ENCODE results near the gene FBXL7. TPM values are rescaled to one million over a fixed set of nuclear protein-coding genes. Genes with fewer than 3 reads are reported as not detected.
"Not testable (repeated sequence)": the region's sequence is repeated elsewhere in the genome, so short reads cannot be mapped to it uniquely, and the experiment has no call there.

Gene FBXL7
- polyA plus RNA-seq, 3 donors: 23.9 to 29.1 (median 28.1) TPM

DNA sequence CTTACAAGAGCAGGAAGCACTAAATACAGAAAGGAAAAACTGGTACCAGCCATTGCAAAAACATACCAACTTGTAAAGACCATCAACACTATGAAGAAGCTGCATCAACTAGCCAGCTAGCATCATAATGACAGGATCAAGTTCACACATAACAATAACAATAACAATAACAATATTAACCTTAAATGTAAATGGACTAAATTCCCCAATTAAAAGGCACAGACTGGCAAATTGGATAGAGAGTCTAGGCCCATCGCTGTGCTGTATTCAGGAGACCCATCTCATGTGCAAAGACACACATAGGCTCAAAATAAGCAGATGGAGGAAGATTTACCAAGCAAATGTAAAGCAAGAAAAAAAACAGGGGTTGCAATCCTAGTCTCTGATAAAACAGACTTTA, 372.3 kb downstream of the FBXL7 start:
- DNase-seq (ENCODE audit: extremely low read depth in 1 of 11, low read depth in 9 of 11, low spot score in 4 of 11): not testable (repeated sequence)

DNA sequence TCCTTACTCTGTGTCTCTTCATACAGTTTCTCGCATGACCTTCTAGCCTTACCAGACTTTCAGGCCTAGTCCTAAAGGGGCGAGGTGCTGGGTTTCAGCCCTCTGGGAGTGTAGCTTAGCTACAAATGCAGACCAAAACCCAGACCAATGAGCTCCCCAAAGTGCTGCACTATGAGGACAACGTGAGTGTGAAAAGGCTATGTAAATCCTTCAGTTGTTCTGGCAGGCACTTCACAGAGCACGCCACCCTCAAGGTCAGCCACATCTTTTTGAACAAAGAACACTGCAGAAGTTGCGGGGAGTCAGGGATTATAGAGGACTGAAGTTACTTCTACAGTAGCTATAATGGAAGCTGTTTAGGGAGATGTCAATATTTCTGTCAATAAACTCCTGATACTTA, 377.9 kb downstream of the FBXL7 start:
- DNase-seq (ENCODE audit: extremely low read depth in 1 of 11, low read depth in 9 of 11, low spot score in 4 of 11): no peak

DNA sequence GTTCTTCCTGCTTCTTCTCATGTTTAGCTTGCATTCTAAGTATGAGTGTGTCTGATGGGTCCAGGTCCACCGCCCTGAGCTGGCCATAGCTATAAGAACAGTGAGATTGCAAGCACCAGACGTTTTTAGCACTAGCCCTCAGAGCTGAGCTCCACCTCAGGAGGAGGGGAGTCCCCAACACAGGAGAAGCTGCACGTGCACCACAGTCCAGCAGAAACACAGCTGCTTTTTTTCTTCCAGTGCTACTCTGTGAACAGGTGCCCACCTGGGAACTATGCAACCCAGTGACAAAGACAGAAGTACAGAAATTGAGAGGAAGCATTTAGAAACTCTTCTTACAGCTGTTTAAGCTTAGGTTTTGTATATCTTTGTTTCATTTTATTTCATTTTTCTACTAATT, 380.2 kb downstream of the FBXL7 start:
- DNase-seq (ENCODE audit: extremely low read depth in 1 of 11, low read depth in 9 of 11, low spot score in 4 of 11): no peak

DNA sequence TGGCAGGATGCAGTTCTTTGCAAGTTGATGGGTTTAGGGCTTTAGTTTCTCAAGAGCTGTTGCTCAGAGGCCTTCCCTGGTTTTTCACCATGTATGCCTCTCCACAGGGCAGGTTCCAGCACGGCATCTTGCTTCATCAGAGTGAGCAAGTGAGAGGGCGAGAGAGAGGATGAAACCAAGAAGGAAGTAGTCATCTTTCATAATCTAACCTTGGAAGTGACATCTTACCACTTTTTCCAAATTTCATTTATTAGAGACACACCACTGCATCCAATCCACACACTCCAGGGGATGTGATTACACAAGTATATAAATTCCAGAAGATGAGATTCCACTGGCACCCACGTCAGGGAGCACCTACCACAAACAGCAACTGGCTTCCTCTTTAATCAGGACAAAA, 385.2 kb downstream of the FBXL7 start:
- DNase-seq (ENCODE audit: extremely low read depth in 1 of 11, low read depth in 9 of 11, low spot score in 4 of 11): no peak

DNA sequence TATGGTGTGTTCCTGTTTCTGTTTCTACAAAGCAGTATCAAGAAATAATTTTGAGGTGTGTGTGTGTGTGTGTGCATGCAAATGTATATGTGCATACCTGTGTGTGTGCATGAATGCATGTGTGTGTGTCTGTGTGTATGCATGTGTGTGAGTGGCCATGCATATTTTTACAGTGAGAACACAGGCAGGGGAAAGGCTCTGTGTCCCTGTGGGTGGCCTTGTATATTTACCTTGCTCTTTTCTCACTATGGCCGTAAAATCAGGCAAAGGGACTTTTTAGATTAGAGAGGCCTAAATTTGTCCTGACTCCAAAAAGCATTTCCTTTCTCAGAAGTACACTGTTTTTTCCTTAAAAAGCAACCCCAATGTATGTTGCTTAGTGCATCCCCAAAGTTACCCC, 386.2 kb downstream of the FBXL7 start:
- DNase-seq (ENCODE audit: extremely low read depth in 1 of 11, low read depth in 9 of 11, low spot score in 4 of 11): no peak

DNA sequence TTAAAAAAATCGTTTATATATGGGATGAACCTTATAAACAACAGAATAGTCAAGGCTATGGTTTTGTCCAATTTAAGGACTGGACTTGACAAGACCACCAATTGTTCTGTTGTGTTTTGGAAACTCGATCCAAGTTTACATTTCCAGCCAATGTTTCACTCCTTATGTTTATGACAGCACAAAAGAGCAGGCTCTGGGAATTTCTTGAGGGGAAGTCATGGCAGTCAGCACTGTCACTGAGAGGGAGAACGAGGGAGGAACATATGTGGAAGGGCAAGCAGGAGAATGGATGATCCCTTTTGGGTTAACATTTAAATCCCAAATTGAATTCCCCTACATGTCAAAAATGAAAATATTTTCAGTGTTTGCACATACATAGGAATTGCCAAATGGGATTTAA, 387.1 kb downstream of the FBXL7 start:
- no peak for DNase-seq (ENCODE audit: extremely low read depth in 1 of 11, low read depth in 9 of 11, low spot score in 4 of 11)

DNA sequence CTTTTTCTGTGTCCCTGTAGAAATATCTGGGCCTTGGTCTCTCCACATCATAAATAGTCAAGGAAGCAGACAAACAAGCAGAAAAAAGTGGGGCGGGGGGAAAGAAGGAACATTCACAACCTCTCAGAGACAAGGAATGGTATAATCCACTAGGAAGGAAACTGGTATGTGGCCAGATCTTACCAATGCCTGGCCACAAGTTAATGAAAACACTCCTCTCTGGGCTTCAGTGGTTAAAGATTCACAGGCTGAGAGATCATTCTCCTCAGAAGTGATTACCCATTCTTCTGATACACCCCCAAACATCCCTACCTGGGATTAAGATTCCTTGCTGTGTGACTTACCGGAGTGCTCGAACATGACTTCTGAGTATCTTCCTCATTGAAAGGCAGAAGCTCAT, 389.0 kb downstream of the FBXL7 start:
- DNase-seq (ENCODE audit: extremely low read depth in 1 of 11, low read depth in 9 of 11, low spot score in 4 of 11): no peak

DNA sequence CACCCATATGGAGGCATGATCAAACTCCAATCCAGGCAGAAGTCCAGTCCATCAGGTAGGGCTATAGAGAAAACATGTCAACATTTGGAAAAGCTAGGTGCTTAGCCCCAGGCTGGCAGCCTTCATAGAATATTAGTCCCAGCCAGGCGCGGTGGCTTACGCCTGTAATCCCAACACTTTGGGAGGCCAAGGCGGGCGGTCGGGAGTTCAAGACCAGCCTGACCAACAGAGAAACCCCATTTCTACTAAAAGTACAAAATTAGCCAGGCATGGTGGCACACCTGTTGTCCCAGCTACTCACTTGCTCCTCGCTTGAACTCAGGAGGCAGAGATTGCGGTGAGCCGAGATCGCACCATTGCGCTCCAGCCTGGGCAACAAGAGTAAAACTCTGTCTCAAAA, 393.9 kb downstream of the FBXL7 start:
- DNase-seq (ENCODE audit: extremely low read depth in 1 of 11, low read depth in 9 of 11, low spot score in 4 of 11): no peak

DNA sequence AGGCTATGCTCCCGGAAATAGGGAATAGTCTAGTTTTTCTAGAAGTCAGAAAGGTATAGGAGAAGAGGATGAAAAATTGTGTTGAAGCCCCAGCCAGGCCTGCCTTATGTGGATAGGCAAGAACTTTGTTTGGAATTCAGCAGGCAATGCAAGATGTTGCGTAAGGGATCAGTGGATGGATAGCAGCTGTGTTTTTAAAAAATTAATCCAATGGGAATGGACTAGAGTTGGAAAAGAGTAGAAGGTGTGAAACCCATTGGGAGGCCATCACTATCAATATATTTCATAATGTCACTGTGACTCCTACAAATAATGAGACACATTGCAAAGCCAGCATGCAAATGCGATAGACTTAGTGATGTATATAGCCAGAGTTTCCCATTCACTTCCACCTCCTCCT, 397.7 kb downstream of the FBXL7 start:
- no peak for DNase-seq (ENCODE audit: extremely low read depth in 1 of 11, low read depth in 9 of 11, low spot score in 4 of 11)

DNA sequence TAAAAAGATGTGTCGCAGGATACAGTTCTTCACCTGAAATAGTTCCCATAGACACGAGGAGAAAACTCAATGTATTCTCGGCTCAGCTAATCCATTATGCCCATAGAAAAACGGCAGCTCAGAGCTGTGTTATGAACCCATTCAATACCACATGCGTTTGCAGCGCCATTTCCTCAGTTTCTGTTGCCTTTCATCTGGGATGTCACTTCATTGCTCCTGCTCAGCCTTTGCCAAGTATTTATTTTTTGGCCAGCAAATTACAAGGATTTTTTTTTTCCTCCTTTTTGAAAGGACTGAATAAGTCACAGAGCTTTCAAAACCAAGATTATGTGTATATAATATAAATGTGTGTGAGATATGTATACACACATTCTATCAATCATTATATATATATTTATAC, 398.7 kb downstream of the FBXL7 start:
- no peak for DNase-seq (ENCODE audit: extremely low read depth in 1 of 11, low read depth in 9 of 11, low spot score in 4 of 11)

DNA sequence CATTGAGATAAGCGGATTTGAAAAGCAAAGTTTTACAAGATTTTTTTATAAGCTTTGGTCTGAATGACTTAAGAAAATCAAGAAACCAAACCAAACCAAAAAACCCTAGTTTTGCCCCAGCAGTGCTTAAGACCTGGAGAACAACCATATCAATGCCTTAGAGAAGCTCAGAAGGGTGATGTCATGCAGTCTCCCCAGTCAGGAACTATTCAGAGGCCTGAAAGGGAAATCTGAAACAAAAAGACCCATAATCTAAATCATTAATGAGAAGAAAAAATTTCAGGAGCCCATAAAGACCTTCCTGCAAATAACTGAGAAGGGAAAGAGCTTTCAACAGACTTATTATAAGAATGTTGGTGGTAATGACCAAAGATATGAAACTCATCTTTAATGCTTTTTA, 399.5 kb downstream of the FBXL7 start:
- DNase-seq (ENCODE audit: extremely low read depth in 1 of 11, low read depth in 9 of 11, low spot score in 4 of 11): no peak

DNA sequence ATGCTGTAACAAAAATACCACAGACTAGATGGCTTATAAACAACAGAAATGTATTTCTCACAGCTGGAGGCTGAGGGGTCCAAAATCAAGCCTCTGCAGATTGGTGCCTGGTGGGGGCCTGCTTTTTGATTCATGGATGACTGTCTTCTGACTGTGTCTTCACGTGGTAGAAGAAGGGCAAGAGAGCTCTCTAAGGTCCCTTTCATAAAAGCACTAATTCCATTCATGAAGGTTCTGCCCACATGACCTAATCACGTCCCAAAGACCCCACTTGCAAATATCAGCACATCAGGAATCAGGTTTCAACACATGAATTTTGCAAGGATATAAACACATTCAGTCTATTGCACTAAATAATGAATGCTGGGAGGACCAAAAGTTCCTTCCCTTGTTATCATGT, 401.2 kb downstream of the FBXL7 start:
- DNase-seq (ENCODE audit: extremely low read depth in 1 of 11, low read depth in 9 of 11, low spot score in 4 of 11): no peak

DNA sequence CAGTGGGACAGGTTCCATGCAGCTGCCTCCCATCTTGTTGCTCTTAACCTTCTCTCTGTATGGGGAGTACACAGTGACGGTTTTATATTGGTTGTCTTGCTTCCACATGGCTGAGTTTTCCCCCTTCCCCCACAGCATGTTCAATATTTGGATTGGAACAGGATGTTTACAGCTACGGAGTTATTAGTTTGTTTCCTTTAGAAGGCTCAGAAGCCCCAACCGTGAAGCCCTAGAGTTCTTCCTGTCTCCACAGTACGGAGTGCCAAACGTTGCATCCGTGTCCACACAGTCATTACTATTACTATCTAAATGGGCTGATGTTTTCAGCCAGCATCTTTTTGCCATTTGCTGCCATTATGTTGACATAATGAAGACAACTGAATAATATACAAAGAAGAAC, 402.1 kb downstream of the FBXL7 start:
- DNase-seq (ENCODE audit: extremely low read depth in 1 of 11, low read depth in 9 of 11, low spot score in 4 of 11): no peak

DNA sequence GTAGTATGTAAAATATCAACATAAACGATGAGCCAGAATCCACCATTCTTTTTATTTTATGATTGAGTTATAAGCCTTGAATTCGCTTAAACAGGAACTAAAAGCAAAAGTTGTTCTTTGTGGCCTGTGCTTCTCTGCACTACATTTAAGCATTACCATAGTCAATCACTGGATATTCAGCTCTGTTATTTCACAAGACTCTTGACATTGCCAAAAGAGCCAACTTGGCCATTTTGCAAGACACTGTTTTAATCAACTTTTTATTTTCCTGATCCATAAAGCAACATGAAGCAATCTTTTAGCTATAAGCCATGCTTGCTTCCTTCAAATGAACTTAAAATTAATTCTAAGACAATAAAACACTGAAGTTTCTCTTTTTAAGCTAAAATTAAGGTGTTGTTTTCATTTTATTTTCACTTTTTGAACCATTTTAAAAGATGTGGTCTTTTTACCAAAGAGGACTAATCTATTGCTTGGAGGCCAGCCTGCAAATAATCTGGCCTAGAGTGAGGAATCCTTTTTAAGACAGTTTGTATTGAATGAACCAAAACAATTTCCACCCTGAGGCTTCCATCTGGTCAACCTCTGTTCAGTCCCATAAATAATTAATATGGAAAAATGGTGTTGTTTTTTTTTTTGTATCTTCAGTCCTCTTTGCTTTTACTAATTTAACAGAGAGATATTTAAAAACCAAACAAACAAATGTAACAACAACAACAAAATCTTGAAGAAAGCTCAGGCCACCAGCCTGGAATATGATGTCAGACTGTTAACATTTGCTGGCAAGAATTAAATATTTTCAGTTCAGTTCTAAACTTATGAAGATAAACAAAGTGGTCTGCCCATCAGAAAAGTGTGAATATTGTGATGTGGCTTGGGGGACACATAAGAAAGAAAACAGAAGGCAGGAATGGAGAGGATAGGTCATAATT, 405.2 kb downstream of the FBXL7 start:
- no peak for DNase-seq (ENCODE audit: extremely low read depth in 1 of 11, low read depth in 9 of 11, low spot score in 4 of 11)

DNA sequence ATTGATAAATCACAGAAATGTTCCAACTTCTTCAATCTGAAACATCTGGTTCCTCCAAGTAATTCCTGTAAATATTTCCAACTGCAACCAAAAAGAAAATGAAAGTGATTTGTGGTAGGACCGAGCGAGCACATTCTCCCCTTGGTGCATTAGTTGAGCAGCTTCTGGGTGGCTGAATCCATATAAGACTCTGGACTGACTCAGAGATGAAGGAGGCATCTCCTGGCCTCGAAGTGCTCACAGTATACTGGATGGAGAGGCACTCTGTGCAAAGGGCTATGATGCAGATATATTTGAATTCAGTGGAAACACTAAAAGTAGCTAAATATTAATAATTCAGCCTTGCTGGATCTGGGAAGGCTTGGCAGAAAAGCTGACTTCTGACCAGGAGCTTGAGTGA, 414.7 kb downstream of the FBXL7 start:
- DNase-seq (ENCODE audit: extremely low read depth in 1 of 11, low read depth in 9 of 11, low spot score in 4 of 11): no peak

DNA sequence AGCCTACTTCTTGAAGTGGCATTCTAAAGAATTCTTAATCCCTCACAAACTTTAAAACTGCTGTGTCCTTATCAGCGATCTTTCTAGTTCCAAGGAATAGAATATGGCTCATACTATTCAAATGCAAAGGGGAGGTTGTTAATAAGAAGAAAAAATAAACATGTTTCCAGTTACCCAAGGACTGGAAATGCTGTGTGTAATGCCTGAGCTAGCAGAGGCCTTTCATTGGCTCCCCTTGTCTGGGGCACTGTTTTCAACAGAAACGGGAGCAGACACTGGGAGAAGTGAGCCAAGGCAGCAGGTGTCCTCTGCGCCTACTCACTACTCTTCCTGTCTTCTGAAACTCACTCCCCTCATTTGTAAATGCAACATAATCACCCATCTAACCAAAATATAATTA, 426.6 kb downstream of the FBXL7 start:
- no peak for DNase-seq (ENCODE audit: extremely low read depth in 1 of 11, low read depth in 9 of 11, low spot score in 4 of 11)

DNA sequence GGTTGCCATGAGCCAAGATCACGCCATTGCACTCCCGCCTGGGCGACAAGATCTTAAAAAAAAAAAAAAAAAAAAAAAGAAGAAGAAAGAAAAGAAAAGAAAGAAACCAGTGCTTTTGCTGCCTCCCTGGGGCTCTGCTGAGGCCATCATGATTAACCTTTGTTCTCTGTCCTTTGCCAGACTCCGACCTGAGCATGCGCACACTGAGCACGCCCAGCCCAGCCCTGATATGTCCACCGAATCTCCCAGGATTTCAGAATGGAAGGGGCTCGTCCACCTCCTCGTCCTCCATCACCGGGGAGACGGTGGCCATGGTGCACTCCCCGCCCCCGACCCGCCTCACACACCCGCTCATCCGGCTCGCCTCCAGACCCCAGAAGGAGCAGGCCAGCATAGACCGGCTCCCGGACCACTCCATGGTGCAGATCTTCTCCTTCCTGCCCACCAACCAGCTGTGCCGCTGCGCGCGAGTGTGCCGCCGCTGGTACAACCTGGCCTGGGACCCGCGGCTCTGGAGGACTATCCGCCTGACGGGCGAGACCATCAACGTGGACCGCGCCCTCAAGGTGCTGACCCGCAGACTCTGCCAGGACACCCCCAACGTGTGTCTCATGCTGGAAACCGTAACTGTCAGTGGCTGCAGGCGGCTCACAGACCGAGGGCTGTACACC, 427.9 kb downstream of the FBXL7 start:
- DNase-seq (ENCODE audit: extremely low read depth in 1 of 11, low read depth in 9 of 11, low spot score in 4 of 11): no peak

DNA sequence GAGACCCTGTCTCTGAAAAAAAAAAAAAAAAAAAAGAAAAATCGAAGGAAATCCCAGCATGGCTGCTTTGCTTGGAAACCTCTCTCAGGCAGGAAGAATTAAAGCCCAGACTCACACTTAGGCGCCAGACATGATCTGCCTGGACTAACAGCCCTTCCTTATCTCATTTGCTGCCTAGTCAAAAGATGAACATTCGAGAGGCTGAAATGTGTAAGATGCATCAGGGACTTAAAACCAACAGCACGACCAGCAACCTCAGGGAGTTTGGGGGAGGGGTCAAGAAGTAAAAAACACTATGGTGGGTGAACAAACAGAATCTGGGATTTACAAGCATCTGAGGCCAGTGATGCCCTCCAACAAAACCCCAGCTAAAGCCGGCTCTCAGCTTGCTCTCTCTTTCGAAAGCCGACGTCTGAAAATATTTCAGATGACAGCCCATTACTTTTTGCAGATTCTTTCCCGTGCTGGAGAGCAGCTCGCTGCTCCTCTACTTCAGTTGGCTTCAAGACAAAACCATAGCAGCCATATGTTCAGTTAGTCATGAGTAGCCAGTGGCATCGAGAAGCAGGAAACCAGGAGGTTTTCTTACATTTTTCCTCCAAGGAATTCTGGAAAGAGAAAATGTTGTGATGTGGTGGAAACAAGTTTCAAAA, 429.8 kb downstream of the FBXL7 start:
- no peak for DNase-seq (ENCODE audit: extremely low read depth in 1 of 11, low read depth in 9 of 11, low spot score in 4 of 11)

DNA sequence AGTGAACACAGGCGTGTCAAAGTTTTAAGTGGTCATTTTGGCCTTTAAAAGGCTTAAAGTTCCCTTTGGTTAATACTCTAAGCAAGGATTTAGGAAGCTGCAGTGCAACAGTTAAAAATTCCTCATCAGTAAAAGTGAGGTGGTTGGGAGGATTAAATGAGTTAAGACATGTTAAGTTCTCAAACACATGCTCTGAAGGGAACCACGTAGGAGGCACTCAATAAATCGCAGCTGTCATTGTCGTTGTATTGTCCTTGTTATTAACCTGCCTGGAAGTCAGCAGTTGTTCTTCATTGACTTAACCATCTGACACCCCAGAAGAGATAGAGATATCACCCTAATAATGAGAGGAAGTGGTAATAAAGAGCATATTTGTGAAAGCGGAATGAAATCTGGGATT, 432.1 kb downstream of the FBXL7 start:
- DNase-seq (ENCODE audit: extremely low read depth in 1 of 11, low read depth in 9 of 11, low spot score in 4 of 11): no peak

All from renal cortex interstitium (tissue), 11 donors.